PFSK-1 (cell line): ENCODE data around the gene EBF4.

ENCODE experiments used
- FOXP2 ChIP-seq: optimal IDR thresholded peaks from 2 replicates; pipeline ENCODE3; 2011; ENCODE audit warnings: borderline replicate concordance, control low read depth, inconsistent platforms; ENCODE audit not compliant: insufficient read depth; ENCODE audit errors: extremely low read length, extremely low read depth
- POLR2AphosphoS5 ChIP-seq: IDR thresholded peaks from 2 replicates; pipeline ENCODE4 v1.6.1; 2012; ENCODE audit warnings: low read depth, mild to moderate bottlenecking, control low read depth, low read length, moderate library complexity
- TAF1 ChIP-seq: IDR thresholded peaks from 2 replicates; pipeline ENCODE4 v1.6.1; 2012; ENCODE audit warnings: low read length, control low read depth, borderline replicate concordance; ENCODE audit not compliant: insufficient read depth
- TF ChIP-seq, protein P1 (sequence below), 2 experiments: IDR thresholded peaks; 2 replicates each; pipeline versions ENCODE4 v1.6.1 to v1.8.0; 2011 to 2012; ENCODE audit warnings: low read depth in 2 of 2, low read length in 2 of 2, control low read depth in 1 of 2, inconsistent platforms in 1 of 2, mild to moderate bottlenecking in 1 of 2, moderate library complexity in 1 of 2; ENCODE audit not compliant: insufficient read depth in 1 of 2

GRCh38 chr20:2695206-2695983 is 2.8 kb downstream of the EBF4 start:
- TF ChIP-seq POLR2AphosphoS5 (no peak), TAF1 (no peak), FOXP2 (no peak)
- TF ChIP-seq, protein P1, sequence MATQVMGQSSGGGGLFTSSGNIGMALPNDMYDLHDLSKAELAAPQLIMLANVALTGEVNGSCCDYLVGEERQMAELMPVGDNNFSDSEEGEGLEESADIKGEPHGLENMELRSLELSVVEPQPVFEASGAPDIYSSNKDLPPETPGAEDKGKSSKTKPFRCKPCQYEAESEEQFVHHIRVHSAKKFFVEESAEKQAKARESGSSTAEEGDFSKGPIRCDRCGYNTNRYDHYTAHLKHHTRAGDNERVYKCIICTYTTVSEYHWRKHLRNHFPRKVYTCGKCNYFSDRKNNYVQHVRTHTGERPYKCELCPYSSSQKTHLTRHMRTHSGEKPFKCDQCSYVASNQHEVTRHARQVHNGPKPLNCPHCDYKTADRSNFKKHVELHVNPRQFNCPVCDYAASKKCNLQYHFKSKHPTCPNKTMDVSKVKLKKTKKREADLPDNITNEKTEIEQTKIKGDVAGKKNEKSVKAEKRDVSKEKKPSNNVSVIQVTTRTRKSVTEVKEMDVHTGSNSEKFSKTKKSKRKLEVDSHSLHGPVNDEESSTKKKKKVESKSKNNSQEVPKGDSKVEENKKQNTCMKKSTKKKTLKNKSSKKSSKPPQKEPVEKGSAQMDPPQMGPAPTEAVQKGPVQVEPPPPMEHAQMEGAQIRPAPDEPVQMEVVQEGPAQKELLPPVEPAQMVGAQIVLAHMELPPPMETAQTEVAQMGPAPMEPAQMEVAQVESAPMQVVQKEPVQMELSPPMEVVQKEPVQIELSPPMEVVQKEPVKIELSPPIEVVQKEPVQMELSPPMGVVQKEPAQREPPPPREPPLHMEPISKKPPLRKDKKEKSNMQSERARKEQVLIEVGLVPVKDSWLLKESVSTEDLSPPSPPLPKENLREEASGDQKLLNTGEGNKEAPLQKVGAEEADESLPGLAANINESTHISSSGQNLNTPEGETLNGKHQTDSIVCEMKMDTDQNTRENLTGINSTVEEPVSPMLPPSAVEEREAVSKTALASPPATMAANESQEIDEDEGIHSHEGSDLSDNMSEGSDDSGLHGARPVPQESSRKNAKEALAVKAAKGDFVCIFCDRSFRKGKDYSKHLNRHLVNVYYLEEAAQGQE (IDR thresholded peaks at IDR 0.05; ENCODE audit: insufficient read depth in 1 of 2, low read depth in 2 of 2, low read length in 2 of 2), result no peak
